ENCODE results near the gene AFAP1. TPM values are rescaled to one million over a fixed set of nuclear protein-coding genes. Genes with fewer than 3 reads are reported as not detected.

The AFAP1 gene
- total RNA-seq, 2 experiments from 2014 or later = not detected

- ChIA-PET POLR2A (no interaction called here), CTCF (ENCODE audit: unreplicated experiment) (no interaction called here)
- H3K9me2 ChIP-seq (ENCODE audit: insufficient read depth, low read length) = no peaks in the 10 kb centered on the region
- H3K36me3 ChIP-seq (ENCODE audit: insufficient read depth, low read length) = no peaks in the 10 kb centered on the region
- no TSS peak for BruUV-seq (replicated peaks)
- no peaks in the 10 kb centered on the region for H3K79me2 ChIP-seq (ENCODE audit: insufficient read depth, low read depth, low read length)
- no peak for TF ChIP-seq CTCF (conservative IDR thresholded peaks at IDR 0.05; ENCODE audit: low read length)
- no peak for TF ChIP-seq EZH2phosphoT487 (IDR thresholded peaks at IDR 0.05; ENCODE audit: borderline replicate concordance, low read depth, low read length)
- DNase-seq (ENCODE audit: low spot score) = no peak
- intact Hi-C loops (cut with micrococcal nuclease; ENCODE audit: unreplicated experiment) = no loop called here
- peaks cover 17% of the 10 kb centered on the region for H3K4me1 ChIP-seq (ENCODE audit: insufficient read depth, low read length, poor library complexity, severe bottlenecking)
- H3K4me2 ChIP-seq (ENCODE audit: low read length) = no peak overlapping the region
- H3K4me3 ChIP-seq (ENCODE audit: low read depth, low read length, poor library complexity, severe bottlenecking) = no peak overlapping the region
- no peaks in the 10 kb centered on the region for H4K20me1 ChIP-seq (ENCODE audit: insufficient read depth, low read length)
- H3K9me3 ChIP-seq (ENCODE audit: low read length) = no peaks in the 10 kb centered on the region
- no peak overlapping the region for H2AFZ ChIP-seq (ENCODE audit: low read length)
- H3K27ac ChIP-seq (ENCODE audit: low read depth, low read length, poor library complexity, severe bottlenecking) = no peak overlapping the region
Observed at GRCh38 chr4:7907142-7907541, 32.5 kb downstream of the AFAP1 start.

- Histone ChIP-seq H3K27ac (ENCODE audit: low read depth, low read length, poor library complexity, severe bottlenecking) (no peak overlapping the region), H3K9me3 (ENCODE audit: low read length) (no peaks in the 10 kb centered on the region), H4K20me1 (ENCODE audit: insufficient read depth, low read length) (no peaks in the 10 kb centered on the region), H3K4me3 (ENCODE audit: low read depth, low read length, poor library complexity, severe bottlenecking) (no peak overlapping the region), H3K79me2 (ENCODE audit: insufficient read depth, low read depth, low read length) (no peaks in the 10 kb centered on the region), H3K4me1 (ENCODE audit: insufficient read depth, low read length, poor library complexity, severe bottlenecking) (peaks cover 17% of the 10 kb centered on the region), H2AFZ (ENCODE audit: low read length) (no peak overlapping the region), H3K36me3 (ENCODE audit: insufficient read depth, low read length) (no peaks in the 10 kb centered on the region), H3K9me2 (ENCODE audit: insufficient read depth, low read length) (no peaks in the 10 kb centered on the region), H3K4me2 (ENCODE audit: low read length) (no peak overlapping the region)
- ChIA-PET CTCF (ENCODE audit: unreplicated experiment) (no interaction called here), POLR2A (no interaction called here)
- TF ChIP-seq CTCF (conservative IDR thresholded peaks at IDR 0.05; ENCODE audit: low read length) (no peak), EZH2phosphoT487 (IDR thresholded peaks at IDR 0.05; ENCODE audit: borderline replicate concordance, low read depth, low read length) (no peak)
- intact Hi-C loops (cut with micrococcal nuclease; ENCODE audit: unreplicated experiment) = no loop called here
- DNase-seq (ENCODE audit: low spot score) = no peak
- BruUV-seq (replicated peaks) = no TSS peak
Observed at GRCh38 chr4:7906171-7906701, 33.4 kb downstream of the AFAP1 start.

GRCh38 chr4:7904952-7905915, 34.4 kb downstream of the AFAP1 start:
- Histone ChIP-seq H3K9me3 (ENCODE audit: low read length) (no peaks in the 10 kb centered on the region), H3K27ac (ENCODE audit: low read depth, low read length, poor library complexity, severe bottlenecking) (no peak overlapping the region), H3K9me2 (ENCODE audit: insufficient read depth, low read length) (no peaks in the 10 kb centered on the region), H3K4me1 (ENCODE audit: insufficient read depth, low read length, poor library complexity, severe bottlenecking) (peaks cover 17% of the 10 kb centered on the region), H3K4me2 (ENCODE audit: low read length) (no peak overlapping the region), H4K20me1 (ENCODE audit: insufficient read depth, low read length) (no peaks in the 10 kb centered on the region), H2AFZ (ENCODE audit: low read length) (no peak overlapping the region), H3K36me3 (ENCODE audit: insufficient read depth, low read length) (no peaks in the 10 kb centered on the region), H3K4me3 (ENCODE audit: low read depth, low read length, poor library complexity, severe bottlenecking) (no peak overlapping the region), H3K79me2 (ENCODE audit: insufficient read depth, low read depth, low read length) (no peaks in the 10 kb centered on the region)
- intact Hi-C loops (cut with micrococcal nuclease; ENCODE audit: unreplicated experiment) = no loop called here
- DNase-seq (ENCODE audit: low spot score) = no peak
- BruUV-seq (replicated peaks) = no TSS peak
- TF ChIP-seq CTCF (conservative IDR thresholded peaks at IDR 0.05; ENCODE audit: low read length) (no peak), EZH2phosphoT487 (IDR thresholded peaks at IDR 0.05; ENCODE audit: borderline replicate concordance, low read depth, low read length) (no peak)
- ChIA-PET CTCF (ENCODE audit: unreplicated experiment) (no interaction called here), POLR2A (no interaction called here)
